Tibial nerve (tissue), 4 donors: ENCODE data around the gene TMPRSS11F. TPM values are rescaled to one million over a fixed set of nuclear protein-coding genes. Genes with fewer than 3 reads are reported as not detected.

Experiments used
- DNase-seq, 2 donors: peaks; one replicate each; pipeline ENCODE4 v3.0.0-alpha.2; 2019; ENCODE audit warnings: low spot score in 2 of 2
- H3K27ac ChIP-seq, 4 donors: fragments of 200-600 bp; sonication (generic) in 3 of 4; one replicate each; pipeline ENCODE4 v1.5.1; 2017 to 2019; ENCODE audit warnings: mild to moderate bottlenecking in 1 of 4
- H3K27me3 ChIP-seq, 2 donors: fragments of 200-600 bp; sonication (generic) in 1 of 2; one replicate each; pipeline versions ENCODE4 v1.5.1 to v1.6.0; 2017 to 2019
- H3K36me3 ChIP-seq, 3 donors: fragments of 200-600 bp; sonication (generic); one replicate each; pipeline ENCODE4 v1.5.1; 2018 to 2019
- H3K4me1 ChIP-seq, 4 donors: fragments of 200-600 bp; sonication (generic) in 3 of 4; one replicate each; pipeline ENCODE4 v1.5.1; 2017 to 2019
- H3K4me3 ChIP-seq, 4 donors: fragments of 200-600 bp; sonication (generic) in 3 of 4; one replicate each; pipeline ENCODE4 v1.5.1; 2017 to 2019; ENCODE audit warnings: mild to moderate bottlenecking in 1 of 4, moderate library complexity in 1 of 4
- H3K9me3 ChIP-seq, 4 donors: fragments of 200-600 bp; sonication (generic) in 3 of 4; one replicate each; pipeline ENCODE4 v1.5.1; 2017 to 2019
- EP300 ChIP-seq, 2 donors: sonication (generic); formaldehyde crosslinking; IDR thresholded peaks; one replicate each; pipeline ENCODE4 v1.6.1; 2017; ENCODE audit warnings: antibody characterized with exemption in 2 of 2, mild to moderate bottlenecking in 1 of 2
- POLR2A ChIP-seq, 2 donors: fragments of 450-650 bp; IDR thresholded peaks; one replicate each; pipeline ENCODE4 v1.6.1; 2017; ENCODE audit warnings: antibody characterized with exemption in 2 of 2, mild to moderate bottlenecking in 2 of 2, moderate library complexity in 2 of 2
- WGBS, 2 donors: methylation state at CpG; one replicate each; pipeline ENCODE4 v1.1.5; 2018; 5-methylcytosine and 5-hydroxymethylcytosine counted together
- total RNA-seq, 4 donors: library from RNA; depleted of rRNA; stranded (reverse); fragments of >200 nt; gene quantifications; one replicate each; pipeline ENCODE4 v1.1.0, GENCODE V29; 2016
- TF ChIP-seq, protein P1 (sequence below), 5 experiments: fragments of 200-600 bp in 3 of 5; fragments of 450-650 bp in 2 of 5; sonication (generic) in 3 of 5; IDR thresholded peaks; one replicate each; pipeline ENCODE4 v1.5.1; 2016 to 2019; ENCODE audit warnings: antibody characterized with exemption in 5 of 5, mild to moderate bottlenecking in 3 of 5, moderate library complexity in 2 of 5

Gene TMPRSS11F
- total RNA-seq, 4 donors from 2014 or later: not detected

DNA sequence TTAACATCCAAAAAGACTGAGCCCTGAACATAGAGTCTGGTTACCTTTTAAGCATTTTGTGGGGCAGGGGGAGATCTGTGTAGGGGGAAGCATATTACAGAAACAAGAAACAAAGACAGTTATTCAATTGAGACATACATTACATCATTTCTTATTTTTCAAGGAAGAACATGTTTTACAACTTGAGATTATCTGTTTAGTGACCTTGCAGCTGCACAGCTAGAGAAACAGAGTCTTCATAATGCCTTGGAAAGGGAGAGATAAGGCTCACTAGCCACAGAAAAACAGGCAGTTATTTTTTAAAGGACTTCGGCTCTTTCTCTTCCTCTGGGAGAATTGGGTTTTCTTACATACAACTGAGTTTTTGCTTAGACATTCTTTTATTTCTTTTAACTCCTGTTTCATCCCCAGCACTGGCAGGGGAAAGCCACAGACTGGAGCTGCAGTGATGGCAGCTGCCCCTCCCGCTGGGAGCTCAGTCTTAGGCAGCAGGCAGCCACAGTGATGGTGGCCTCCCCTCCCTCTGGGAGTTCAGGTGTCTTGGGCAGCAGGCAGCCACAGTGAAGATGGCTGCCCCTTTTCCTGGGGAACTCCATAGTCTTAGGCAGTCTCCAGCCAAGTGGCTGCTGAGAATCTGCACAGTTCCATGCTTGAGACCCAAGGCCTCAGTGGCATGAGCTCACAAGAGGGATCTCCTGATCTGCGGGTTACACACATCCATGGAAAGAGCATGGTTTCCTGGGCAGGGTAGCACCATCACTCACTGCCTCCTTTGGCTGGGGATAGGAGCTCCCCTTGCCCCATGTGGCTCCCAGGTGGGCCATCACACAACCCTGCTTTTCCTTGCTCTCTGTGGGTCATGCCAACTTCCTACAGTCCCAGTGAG is 19.4 kb upstream of the TMPRSS11F start:
- 63 to 70% methylated on average over 3 of the region's 3 CpGs for WGBS, 2 donors
- Histone ChIP-seq H3K36me3 (no peaks in the 10 kb centered on the region), H3K27ac (no peak overlapping the region)

DNA sequence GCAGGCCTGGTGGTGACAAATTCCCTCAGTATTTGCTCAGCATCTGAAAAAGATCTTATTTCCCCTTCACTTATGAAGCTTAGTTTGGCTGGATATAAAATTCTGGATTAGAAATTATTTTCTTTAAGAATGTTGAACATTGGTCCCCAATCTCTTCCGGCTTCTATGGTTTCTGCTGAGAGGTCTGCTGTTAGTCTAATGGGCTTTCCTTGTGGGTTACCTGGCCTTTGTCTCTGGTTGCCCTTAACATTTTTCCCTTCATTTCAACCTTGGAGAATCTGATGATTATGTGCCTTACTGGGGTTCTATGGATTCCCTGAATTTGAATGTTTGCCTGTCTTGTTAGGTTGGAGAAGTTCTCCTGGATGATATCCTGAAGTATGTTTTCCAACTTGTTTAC is 17.4 kb upstream of the TMPRSS11F start:
- Histone ChIP-seq H3K4me3 (no peak overlapping the region), H3K4me1 (no peaks in the 10 kb centered on the region), H3K27me3 (no peaks in the 10 kb centered on the region), H3K9me3 (peaks cover 0 to 9% (median 0%) of the 10 kb centered on the region in 4 donors), H3K27ac (no peak overlapping the region), H3K36me3 (no peaks in the 10 kb centered on the region)
- DNase-seq: no peak
- WGBS, 2 donors: 100% methylated on average over 1 of the region's 1 CpG
- no peak for TF ChIP-seq EP300 (IDR thresholded peaks at IDR 0.05)
- TF ChIP-seq, protein P1, sequence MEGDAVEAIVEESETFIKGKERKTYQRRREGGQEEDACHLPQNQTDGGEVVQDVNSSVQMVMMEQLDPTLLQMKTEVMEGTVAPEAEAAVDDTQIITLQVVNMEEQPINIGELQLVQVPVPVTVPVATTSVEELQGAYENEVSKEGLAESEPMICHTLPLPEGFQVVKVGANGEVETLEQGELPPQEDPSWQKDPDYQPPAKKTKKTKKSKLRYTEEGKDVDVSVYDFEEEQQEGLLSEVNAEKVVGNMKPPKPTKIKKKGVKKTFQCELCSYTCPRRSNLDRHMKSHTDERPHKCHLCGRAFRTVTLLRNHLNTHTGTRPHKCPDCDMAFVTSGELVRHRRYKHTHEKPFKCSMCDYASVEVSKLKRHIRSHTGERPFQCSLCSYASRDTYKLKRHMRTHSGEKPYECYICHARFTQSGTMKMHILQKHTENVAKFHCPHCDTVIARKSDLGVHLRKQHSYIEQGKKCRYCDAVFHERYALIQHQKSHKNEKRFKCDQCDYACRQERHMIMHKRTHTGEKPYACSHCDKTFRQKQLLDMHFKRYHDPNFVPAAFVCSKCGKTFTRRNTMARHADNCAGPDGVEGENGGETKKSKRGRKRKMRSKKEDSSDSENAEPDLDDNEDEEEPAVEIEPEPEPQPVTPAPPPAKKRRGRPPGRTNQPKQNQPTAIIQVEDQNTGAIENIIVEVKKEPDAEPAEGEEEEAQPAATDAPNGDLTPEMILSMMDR (IDR thresholded peaks at IDR 0.05): no peak

More for the DNA sequence above, 19.4 kb upstream of the TMPRSS11F start:
- H3K4me1 ChIP-seq: no peaks in the 10 kb centered on the region
- TF ChIP-seq EP300 (IDR thresholded peaks at IDR 0.05) (no peak), POLR2A (IDR thresholded peaks at IDR 0.05) (no peak)
- TF ChIP-seq, protein P1 (IDR thresholded peaks at IDR 0.05): no peak
- H3K4me3 ChIP-seq: no peak overlapping the region
- no peaks in the 10 kb centered on the region for H3K27me3 ChIP-seq
- no peak for DNase-seq
- H3K9me3 ChIP-seq: peaks cover 0 to 9% (median 0%) of the 10 kb centered on the region in 4 donors

DNA sequence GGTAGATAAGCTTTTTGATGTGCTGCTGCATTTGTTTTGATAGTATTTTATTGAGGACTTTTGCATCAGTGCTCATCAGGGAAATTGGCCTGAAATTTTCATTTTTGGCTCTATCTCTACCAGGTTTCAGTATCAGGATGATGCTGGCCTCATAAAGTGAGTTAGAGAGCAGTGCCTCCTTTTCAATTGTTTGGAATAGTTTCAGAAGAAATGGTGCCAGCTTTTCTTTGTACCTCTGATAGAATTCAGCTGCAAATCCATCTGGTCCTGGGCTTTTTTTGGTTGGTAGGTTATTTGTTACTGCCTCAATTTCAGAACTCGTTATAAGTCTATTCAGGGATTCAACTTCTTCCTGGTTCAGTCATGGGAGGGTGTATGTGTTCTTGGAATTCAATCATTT is 15.6 kb upstream of the TMPRSS11F start:
- no peak for TF ChIP-seq EP300 (IDR thresholded peaks at IDR 0.05)
- TF ChIP-seq POLR2A (IDR thresholded peaks at IDR 0.05): no peak
- TF ChIP-seq, protein P1 (IDR thresholded peaks at IDR 0.05): no peak
- DNase-seq: no peak

DNA sequence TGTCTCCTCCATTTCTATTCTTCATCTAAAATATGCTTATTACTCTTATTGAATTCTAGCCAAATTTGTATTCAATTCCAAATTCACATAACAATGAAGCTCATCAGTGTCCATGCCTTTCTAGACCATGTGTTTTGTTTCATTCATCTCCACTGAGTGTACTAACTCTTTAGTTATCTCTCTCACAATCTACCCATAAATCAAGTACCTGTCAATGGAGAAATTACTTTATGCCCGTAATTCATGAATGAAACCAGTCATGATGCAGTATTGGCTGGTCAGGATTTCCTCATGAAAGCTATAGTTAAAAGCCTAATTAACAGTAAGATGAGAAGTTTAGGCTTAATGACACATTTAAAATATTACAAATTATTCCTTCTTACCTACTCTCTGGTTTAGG is 12.2 kb upstream of the TMPRSS11F start:
- no peak for DNase-seq
- peaks cover 0 to 3% (median 0%) of the 10 kb centered on the region in 4 donors for H3K9me3 ChIP-seq
- WGBS, 2 donors: 35 to 41% methylated on average over 1 of the region's 1 CpG

More for the DNA sequence above, 15.6 kb upstream of the TMPRSS11F start:
- H3K9me3 ChIP-seq: peaks cover 0 to 9% (median 0%) of the 10 kb centered on the region in 4 donors
- no peaks in the 10 kb centered on the region for H3K36me3 ChIP-seq
- H3K27ac ChIP-seq: no peak overlapping the region
- H3K4me3 ChIP-seq: no peak overlapping the region
- 62 to 72% methylated on average over 1 of the region's 1 CpG for WGBS, 2 donors
- H3K27me3 ChIP-seq: no peaks in the 10 kb centered on the region
- no peaks in the 10 kb centered on the region for H3K4me1 ChIP-seq

DNA sequence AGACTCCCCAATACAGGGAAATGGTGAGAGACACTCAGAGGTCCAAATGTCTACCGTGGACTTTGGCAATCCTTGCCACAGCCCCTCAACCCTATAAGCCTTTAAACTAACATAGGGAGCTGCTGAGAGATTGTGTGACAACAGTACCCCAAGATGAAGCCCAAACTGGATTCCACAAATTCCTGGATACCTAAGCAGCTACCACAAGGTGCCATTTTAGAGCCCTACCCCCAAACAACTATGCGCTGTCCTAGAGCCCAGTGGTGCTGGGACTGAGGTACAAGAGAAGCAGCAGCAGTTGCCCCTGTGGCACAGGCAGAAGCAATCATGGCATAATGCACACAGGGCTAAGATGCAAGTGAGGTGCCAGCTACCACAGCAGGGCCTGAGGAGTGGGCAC is 2.7 kb upstream of the TMPRSS11F start:
- 87 to 93% methylated on average over 2 of the region's 2 CpGs for WGBS, 2 donors
- Histone ChIP-seq H3K27me3 (no peaks in the 10 kb centered on the region), H3K4me3 (no peak overlapping the region), H3K27ac (no peak overlapping the region), H3K36me3 (no peaks in the 10 kb centered on the region), H3K4me1 (no peaks in the 10 kb centered on the region), H3K9me3 (no peaks in the 10 kb centered on the region)
- TF ChIP-seq EP300 (IDR thresholded peaks at IDR 0.05) (no peak), POLR2A (IDR thresholded peaks at IDR 0.05) (no peak)
- TF ChIP-seq, protein P1 (IDR thresholded peaks at IDR 0.05): no peak
- no peak for DNase-seq

More for the DNA sequence above, 12.2 kb upstream of the TMPRSS11F start:
- TF ChIP-seq, protein P1 (IDR thresholded peaks at IDR 0.05): no peak
- TF ChIP-seq EP300 (IDR thresholded peaks at IDR 0.05): no peak
- no peak for TF ChIP-seq POLR2A (IDR thresholded peaks at IDR 0.05)
- Histone ChIP-seq H3K4me3 (no peak overlapping the region), H3K27me3 (no peaks in the 10 kb centered on the region), H3K27ac (no peak overlapping the region), H3K4me1 (no peaks in the 10 kb centered on the region), H3K36me3 (no peaks in the 10 kb centered on the region)
